Osteocyte (in vitro differentiated cells): Measurements from ENCODE around the gene SLC6A18. TPM values are rescaled to one million over a fixed set of nuclear protein-coding genes. Genes with fewer than 3 reads are reported as not detected.

Experiments used
- DNase-seq: peaks from one replicate; pipeline ENCODE4 v3.0.0; 2021; ENCODE audit warnings: mixed read lengths; ENCODE audit not compliant: unreplicated experiment; ENCODE audit errors: extremely low spot score
- H3K27ac Mint-ChIP-seq: one replicate; pipeline ENCODE4 v1.8.0; 2021; ENCODE audit warnings: mild to moderate bottlenecking, mixed read lengths; ENCODE audit not compliant: unreplicated experiment
- H3K27me3 Mint-ChIP-seq: one replicate; pipeline ENCODE4 v1.8.0; 2021; ENCODE audit warnings: mixed read lengths; ENCODE audit not compliant: unreplicated experiment
- H3K36me3 Mint-ChIP-seq: one replicate; pipeline ENCODE4 v1.8.0; 2021; ENCODE audit warnings: mixed read lengths; ENCODE audit not compliant: unreplicated experiment
- H3K4me1 Mint-ChIP-seq: one replicate; pipeline ENCODE4 v1.8.0; 2021; ENCODE audit warnings: mixed read lengths; ENCODE audit not compliant: unreplicated experiment
- H3K4me3 Mint-ChIP-seq: one replicate; pipeline ENCODE4 v1.8.0; 2021; ENCODE audit warnings: mild to moderate bottlenecking, moderate library complexity, mixed read lengths; ENCODE audit not compliant: unreplicated experiment
- H3K9me3 Mint-ChIP-seq: one replicate; pipeline ENCODE4 v1.8.0; 2021; ENCODE audit warnings: mixed read lengths; ENCODE audit not compliant: unreplicated experiment
- total RNA-seq: library from RNA; stranded (reverse); gene quantifications from 2 replicates; pipeline ENCODE4 v1.2.1, GENCODE V29; 2021
- TF ChIP-seq, protein P1 (sequence below): fragments of 200-600 bp; sonication (generic); IDR thresholded peaks from 2 replicates; pipeline ENCODE4 v1.5.0; 2021; ENCODE audit warnings: antibody characterized with exemption, mild to moderate bottlenecking, moderate library complexity

SLC6A18 gene
- total RNA-seq, 1 donor from 2014 or later: not detected

DNA sequence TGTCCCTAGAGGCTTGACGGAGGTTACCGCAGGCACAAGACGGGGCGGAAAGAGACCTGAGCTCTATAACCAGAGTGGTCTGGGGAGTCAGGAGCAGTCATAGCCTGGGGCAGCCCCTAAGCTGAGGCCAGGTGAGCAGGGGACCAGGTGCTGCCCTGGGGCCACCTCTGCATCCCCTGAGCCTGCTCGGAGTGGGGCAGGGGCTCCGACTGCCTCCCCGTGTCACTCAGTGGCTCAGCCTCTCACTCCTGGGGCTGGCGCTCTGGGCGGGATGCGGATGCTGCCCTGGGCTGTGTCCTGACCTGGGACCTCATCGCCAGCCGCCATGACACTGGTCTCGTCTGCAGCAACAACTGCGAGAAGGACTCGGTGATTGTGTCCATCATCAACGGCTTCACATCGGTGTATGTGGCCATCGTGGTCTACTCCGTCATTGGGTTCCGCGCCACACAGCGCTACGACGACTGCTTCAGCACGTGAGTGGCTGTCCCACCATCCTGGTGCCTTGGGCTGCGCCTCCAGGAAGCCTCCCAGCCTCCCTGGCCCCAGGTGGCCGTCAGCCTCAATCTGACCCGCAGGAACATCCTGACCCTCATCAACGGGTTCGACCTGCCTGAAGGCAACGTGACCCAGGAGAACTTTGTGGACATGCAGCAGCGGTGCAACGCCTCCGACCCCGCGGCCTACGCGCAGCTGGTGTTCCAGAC lies 8.8 kb upstream of the SLC6A18 start:
- Mint-ChIP-seq H3K4me1 (no peaks in the 10 kb centered on the region), H3K4me3 (no peak overlapping the region), H3K27me3 (no peaks in the 10 kb centered on the region), H3K36me3 (no peaks in the 10 kb centered on the region), H3K27ac (no peak overlapping the region), H3K9me3 (no peaks in the 10 kb centered on the region)
- TF ChIP-seq, protein P1, sequence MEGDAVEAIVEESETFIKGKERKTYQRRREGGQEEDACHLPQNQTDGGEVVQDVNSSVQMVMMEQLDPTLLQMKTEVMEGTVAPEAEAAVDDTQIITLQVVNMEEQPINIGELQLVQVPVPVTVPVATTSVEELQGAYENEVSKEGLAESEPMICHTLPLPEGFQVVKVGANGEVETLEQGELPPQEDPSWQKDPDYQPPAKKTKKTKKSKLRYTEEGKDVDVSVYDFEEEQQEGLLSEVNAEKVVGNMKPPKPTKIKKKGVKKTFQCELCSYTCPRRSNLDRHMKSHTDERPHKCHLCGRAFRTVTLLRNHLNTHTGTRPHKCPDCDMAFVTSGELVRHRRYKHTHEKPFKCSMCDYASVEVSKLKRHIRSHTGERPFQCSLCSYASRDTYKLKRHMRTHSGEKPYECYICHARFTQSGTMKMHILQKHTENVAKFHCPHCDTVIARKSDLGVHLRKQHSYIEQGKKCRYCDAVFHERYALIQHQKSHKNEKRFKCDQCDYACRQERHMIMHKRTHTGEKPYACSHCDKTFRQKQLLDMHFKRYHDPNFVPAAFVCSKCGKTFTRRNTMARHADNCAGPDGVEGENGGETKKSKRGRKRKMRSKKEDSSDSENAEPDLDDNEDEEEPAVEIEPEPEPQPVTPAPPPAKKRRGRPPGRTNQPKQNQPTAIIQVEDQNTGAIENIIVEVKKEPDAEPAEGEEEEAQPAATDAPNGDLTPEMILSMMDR: no peak
- DNase-seq: no peak

- Mint-ChIP-seq H3K27ac (no peak overlapping the region), H3K9me3 (no peaks in the 10 kb centered on the region)
- TF ChIP-seq, protein P1: no peak
Measured at GRCh38 chr5:1216918-1217295, 8.3 kb upstream of the SLC6A18 start.

GRCh38 chr5:1217596-1218206 lies 7.5 kb upstream of the SLC6A18 start:
- no peaks in the 10 kb centered on the region for H3K9me3 Mint-ChIP-seq
- no peak overlapping the region for H3K4me3 Mint-ChIP-seq
- no peak for DNase-seq
- TF ChIP-seq, protein P1: no peak
- no peaks in the 10 kb centered on the region for H3K27me3 Mint-ChIP-seq
- H3K4me1 Mint-ChIP-seq: no peaks in the 10 kb centered on the region
- no peak overlapping the region for H3K27ac Mint-ChIP-seq
- no peaks in the 10 kb centered on the region for H3K36me3 Mint-ChIP-seq

More at GRCh38 chr5:1216918-1217295, 8.3 kb upstream of the SLC6A18 start:
- no peak for DNase-seq
- Mint-ChIP-seq H3K4me3 (no peak overlapping the region), H3K4me1 (no peaks in the 10 kb centered on the region), H3K36me3 (no peaks in the 10 kb centered on the region), H3K27me3 (no peaks in the 10 kb centered on the region)

DNA sequence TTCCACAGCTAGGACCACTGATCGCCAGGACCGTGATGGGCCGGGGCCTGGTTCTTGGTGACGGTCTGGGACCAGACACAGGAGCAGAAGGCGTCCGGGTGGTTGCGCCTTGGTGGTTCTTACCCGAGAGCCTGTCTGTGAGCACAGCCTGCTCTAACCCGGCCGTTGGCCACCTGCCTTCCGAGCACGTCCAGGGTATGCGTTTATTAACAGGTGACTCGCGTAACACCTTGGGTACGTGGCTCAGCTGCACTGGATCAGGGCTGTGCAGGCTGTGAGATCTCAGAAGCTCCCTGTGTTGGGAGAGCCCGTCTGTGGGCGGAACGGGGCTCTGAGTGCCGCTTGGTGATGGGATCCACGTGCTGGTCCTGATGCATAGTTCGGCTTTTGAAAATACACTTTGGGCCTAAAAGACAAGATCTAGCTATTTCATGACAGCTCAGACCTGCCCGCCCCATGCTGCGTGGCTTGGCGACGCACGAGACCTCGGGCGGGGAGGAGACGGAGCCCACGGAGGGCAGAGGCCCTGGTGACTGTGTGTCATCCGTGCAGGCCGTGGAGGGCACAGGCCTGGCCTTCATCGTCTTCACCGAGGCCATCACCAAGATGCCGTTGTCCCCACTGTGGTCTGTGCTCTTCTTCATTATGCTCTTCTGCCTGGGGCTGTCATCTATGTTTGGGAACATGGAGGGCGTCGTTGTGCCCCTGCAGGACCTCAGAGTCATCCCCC lies 6.7 kb upstream of the SLC6A18 start:
- Mint-ChIP-seq H3K27ac (no peak overlapping the region), H3K9me3 (no peaks in the 10 kb centered on the region), H3K4me1 (no peaks in the 10 kb centered on the region), H3K27me3 (no peaks in the 10 kb centered on the region), H3K4me3 (no peak overlapping the region), H3K36me3 (no peaks in the 10 kb centered on the region)
- TF ChIP-seq, protein P1: no peak
- no peak for DNase-seq
